Retinal pigment epithelial cell (primary cell): ENCODE data around the gene REX1BD.
A peak's percentile ranks its signal among the peaks of the same experiment; 100 is the strongest.
"Not testable (repeated sequence)": the region's sequence is repeated elsewhere in the genome, so short reads cannot be mapped to it uniquely, and the experiment has no call there.

ENCODE experiments used
- DNase-seq: peaks from one replicate; pipeline ENCODE4 v3.0.0-alpha.2; 2010; ENCODE audit warnings: low read depth
- H3K4me3 ChIP-seq: 2 replicates; pipeline ENCODE4 v1.5.1; 2011; ENCODE audit warnings: mild to moderate bottlenecking, low read length, control low read depth, moderate library complexity
- CTCF ChIP-seq: conservative IDR thresholded peaks from 2 replicates; pipeline ENCODE4 v1.5.1; 2011; ENCODE audit warnings: low read depth, low read length, control low read depth, inconsistent platforms

Gene REX1BD

GRCh38 chr19:18588611-18589379 is at the start of gene REX1BD:
Gene REX1BD, plus strand, starts transcription at chr19:18588798. Its CDS starts 4 bp downstream, at chr19:18588802.
- TF ChIP-seq CTCF = peak; percentile 79
- peak within 1 kb of the TSS; percentile 59 for H3K4me3 ChIP-seq
- DNase-seq = peak; percentile 33

- DNase-seq = no peak
- no peak overlapping the region for H3K4me3 ChIP-seq
- no peak for TF ChIP-seq CTCF
Observed at GRCh38 chr19:18539372-18539771, 49.2 kb upstream of the REX1BD start.

GRCh38 chr19:18540200-18540599 is 48.4 kb upstream of the REX1BD start:
- H3K4me3 ChIP-seq, DNase-seq: not testable (repeated sequence)

- no peak overlapping the region for H3K4me3 ChIP-seq
Observed at GRCh38 chr19:18541258-18541991, 47.2 kb upstream of the REX1BD start.

GRCh38 chr19:18541992-18542940 is 46.3 kb upstream of the REX1BD start:
- DNase-seq = no peak
- H3K4me3 ChIP-seq = peak overlapping the region; percentile 69
- TF ChIP-seq CTCF = no peak

More at GRCh38 chr19:18541258-18541991, 47.2 kb upstream of the REX1BD start:
- no peak for TF ChIP-seq CTCF
- no peak for DNase-seq

GRCh38 chr19:18542941-18543813 is 45.4 kb upstream of the REX1BD start, which contains the start of gene FKBP8:
Gene FKBP8, minus strand, starts transcription at chr19:18543573. Its CDS starts 1,603 bp downstream, at chr19:18541970.
- no peak for TF ChIP-seq CTCF
- peak; percentile 46 for DNase-seq

More at GRCh38 chr19:18542941-18543813, 45.4 kb upstream of the REX1BD start, which contains the start of gene FKBP8:
- peak within 1 kb of the TSS; percentile 69 for H3K4me3 ChIP-seq
